GM18951 (cell line): ENCODE results near the gene ZBTB20.
"Not testable (repeated sequence)": the region's sequence is repeated elsewhere in the genome, so short reads cannot be mapped to it uniquely, and the experiment has no call there.

Source experiments
- POLR2A ChIP-seq: IDR thresholded peaks from 4 replicates; pipeline ENCODE4 v1.6.1; 2011; ENCODE audit warnings: mild to moderate bottlenecking; ENCODE audit not compliant: insufficient read length, insufficient read depth; ENCODE audit errors: extremely low read depth
- in situ Hi-C: fragments of 300-500 bp; cut with MboI; formaldehyde crosslinking; loops from one replicate; pipeline ENCODE4 v1.12.0; 2022; ENCODE audit warnings: low sequenced_read_pairs, mixed read lengths, inconsistent platforms; ENCODE audit not compliant: unreplicated experiment

Gene ZBTB20

GRCh38 chr3:114706591-114707232, 440.4 kb downstream of the ZBTB20 start:
- TF ChIP-seq POLR2A: no peak
- in situ Hi-C loops: no loop called here

GRCh38 chr3:114700637-114701234, 446.4 kb downstream of the ZBTB20 start:
- no peak for TF ChIP-seq POLR2A
- in situ Hi-C loops: no loop called here

- in situ Hi-C loops: no loop called here
- TF ChIP-seq POLR2A: no peak
Observed at GRCh38 chr3:114698146-114699105, 448.7 kb downstream of the ZBTB20 start.

- in situ Hi-C loops: no loop called here
- no peak for TF ChIP-seq POLR2A
Observed at GRCh38 chr3:114697401-114697800, 449.7 kb downstream of the ZBTB20 start.

- TF ChIP-seq POLR2A: no peak
- in situ Hi-C loops: no loop called here
Observed at GRCh38 chr3:114694251-114694650, 452.8 kb downstream of the ZBTB20 start.

GRCh38 chr3:114691871-114692270, 455.2 kb downstream of the ZBTB20 start:
- TF ChIP-seq POLR2A: no peak
- in situ Hi-C loops: no loop called here

- no peak for TF ChIP-seq POLR2A
Observed at GRCh38 chr3:114690911-114691310, 456.2 kb downstream of the ZBTB20 start.

GRCh38 chr3:114687151-114687550, 459.9 kb downstream of the ZBTB20 start:
- no peak for TF ChIP-seq POLR2A
- in situ Hi-C loops: no loop called here

More at GRCh38 chr3:114690911-114691310, 456.2 kb downstream of the ZBTB20 start:
- in situ Hi-C loops: no loop called here

GRCh38 chr3:114686621-114687020, 460.5 kb downstream of the ZBTB20 start:
- no peak for TF ChIP-seq POLR2A
- in situ Hi-C loops: no loop called here

- TF ChIP-seq POLR2A: no peak
- in situ Hi-C loops: no loop called here
Observed at GRCh38 chr3:114685161-114685560, 461.9 kb downstream of the ZBTB20 start.

- in situ Hi-C loops: no loop called here
- no peak for TF ChIP-seq POLR2A
Observed at GRCh38 chr3:114680299-114680698, 466.8 kb downstream of the ZBTB20 start.

- in situ Hi-C loops: not testable (repeated sequence)
Observed at GRCh38 chr3:114679773-114680172, 467.3 kb downstream of the ZBTB20 start.

GRCh38 chr3:114675104-114675503, 472.0 kb downstream of the ZBTB20 start:
- in situ Hi-C loops: no loop called here
- TF ChIP-seq POLR2A: no peak
